NCI-H2196 treated with DMSO at 0.1 percent for 48 hours (cell line): ENCODE data around the gene DPYSL5.

Experiments
- DNase-seq: peaks from one replicate; lab custom pipeline; 2025; ENCODE audit not compliant: unreplicated experiment; lab: John Stamatoyannopoulos, UW

DPYSL5 gene

GRCh38 chr2:26843041-26843440, 4.9 kb upstream of the DPYSL5 start:
- DNase-seq: no peak

GRCh38 chr2:26845021-26845420, 2.9 kb upstream of the DPYSL5 start:
- DNase-seq: no peak

DNA sequence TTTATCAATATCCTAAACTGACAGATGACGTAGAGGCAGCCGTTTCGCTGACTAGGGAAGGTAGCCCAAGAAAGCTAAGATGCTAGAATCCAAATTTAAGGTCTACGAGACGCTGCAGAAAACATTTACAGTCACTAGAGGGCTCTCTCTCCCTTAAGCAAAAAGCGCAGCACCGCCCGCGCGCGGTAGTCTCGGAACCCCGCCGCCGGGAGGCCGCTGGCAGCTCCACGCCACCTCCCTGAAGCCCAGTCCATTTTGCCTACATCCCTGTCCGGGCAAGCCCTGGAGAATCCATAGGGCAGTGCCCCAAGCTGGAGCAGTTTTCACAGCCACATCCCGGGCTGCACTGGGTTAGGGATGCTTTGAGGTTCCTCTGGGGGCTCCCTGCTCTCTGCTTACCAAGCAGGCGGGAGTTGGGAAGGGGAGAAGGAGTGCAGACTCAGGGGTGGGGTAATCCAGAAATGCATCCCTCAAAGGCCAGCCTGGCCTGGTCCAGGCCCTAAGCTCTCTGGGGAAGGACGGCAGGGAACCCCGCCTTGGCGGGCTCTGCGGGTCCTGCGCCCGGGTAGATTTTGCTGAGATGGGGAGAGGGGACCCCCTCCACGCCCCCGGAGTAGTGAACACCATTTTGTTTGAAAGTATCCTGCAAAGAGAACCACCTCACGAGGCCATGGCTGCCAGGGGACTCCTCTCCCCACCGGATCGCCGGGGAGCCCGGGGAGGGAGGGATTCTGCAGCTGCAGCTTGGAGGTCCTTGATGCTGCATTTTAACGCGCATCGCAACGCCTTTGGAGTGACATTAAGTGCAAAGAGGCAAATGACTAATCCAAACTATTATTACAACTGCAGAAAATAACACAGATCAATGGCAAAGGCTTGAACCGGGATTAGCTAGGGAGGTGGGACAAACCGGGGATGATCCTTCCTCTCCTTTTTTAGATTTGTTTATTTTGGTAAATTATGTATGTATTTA, 1.3 kb upstream of the DPYSL5 start:
- DNase-seq: peak; percentile 64

- no peak for DNase-seq
Measured at GRCh38 chr2:26847307-26847654, 651 bp upstream of the DPYSL5 start.

DNA sequence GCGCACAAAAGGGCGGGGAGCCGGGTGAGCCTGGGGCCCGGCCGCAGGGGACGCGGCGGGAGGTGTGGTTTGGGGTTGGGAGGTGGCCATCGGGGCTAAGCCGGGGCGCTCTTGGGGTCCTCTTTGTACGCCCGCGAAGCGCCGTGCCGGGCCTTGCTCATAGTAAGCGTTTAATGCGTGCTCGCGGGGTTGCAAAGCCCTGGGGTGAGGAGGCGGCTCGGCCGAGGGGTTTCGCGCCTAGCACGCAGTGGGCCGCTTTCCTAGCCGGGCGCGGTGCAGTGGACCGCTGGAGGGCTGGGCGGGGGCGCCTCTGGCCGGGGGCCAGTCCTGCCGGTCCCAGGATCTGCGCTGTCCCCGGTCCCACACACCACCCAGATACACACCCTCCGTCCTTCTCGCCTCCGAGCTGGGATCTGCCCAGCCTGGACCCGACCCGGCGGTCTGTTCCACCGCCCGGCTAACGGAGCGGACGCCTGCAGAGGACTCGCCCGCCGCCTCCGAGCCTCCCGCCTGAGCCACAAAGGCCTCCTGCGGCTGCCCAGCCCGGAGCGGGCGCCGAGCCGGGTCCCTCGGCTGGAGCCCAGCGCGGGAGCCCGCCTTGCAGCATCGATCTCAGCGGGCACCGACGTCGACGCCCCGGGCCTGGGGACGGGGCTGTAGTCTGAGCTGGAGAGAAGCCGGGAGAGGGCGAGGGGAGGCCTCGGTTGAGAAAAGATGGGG, 564 bp downstream of the DPYSL5 start:
- DNase-seq: no peak

DNA sequence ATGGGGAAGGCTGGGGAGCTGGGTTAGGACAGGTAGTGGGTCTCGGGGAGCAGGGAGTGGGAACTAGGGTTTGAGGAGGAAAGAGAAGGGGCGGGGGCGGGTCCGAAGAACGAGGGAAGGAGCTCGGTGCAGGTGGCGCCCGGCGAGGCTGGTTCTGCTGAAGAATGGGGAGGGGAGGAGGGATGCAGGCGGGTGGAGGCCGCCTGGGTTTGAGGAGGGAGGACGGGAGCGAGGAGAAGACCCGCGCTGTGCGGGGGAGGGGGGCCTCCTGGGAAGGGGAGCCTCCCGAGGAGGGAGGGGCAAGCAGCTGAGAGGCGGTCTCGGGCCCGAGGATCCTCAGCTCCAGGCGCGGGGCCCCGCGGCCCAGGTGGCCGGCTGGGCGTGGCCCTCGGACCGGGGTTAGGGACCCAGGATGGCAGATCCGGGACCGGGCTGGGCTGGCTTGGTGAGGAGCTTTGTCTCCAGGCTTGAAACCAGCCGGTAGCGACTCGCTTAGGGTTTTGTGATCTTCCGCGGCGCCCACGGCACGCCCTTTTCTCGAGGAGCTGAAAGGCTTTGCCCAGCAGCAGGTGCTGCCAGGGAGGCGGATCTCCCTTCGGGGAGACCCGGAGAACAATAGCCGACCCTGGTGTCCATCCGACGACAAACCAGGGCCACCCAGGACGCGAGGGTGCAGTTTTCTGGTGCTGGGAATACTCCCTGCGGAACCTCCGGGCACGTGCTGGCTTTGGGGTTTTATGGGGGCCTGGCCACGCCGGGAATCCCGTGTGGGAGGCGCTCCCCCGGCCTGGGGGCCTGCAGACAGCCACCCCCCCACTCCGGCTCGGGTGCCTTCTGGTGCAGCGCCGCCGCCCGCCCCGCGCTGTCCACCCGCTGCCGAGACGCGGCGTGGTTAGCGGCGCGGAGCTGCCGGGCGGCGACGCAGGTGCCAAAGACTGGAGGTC, 1.4 kb downstream of the DPYSL5 start:
- no peak for DNase-seq

DNA sequence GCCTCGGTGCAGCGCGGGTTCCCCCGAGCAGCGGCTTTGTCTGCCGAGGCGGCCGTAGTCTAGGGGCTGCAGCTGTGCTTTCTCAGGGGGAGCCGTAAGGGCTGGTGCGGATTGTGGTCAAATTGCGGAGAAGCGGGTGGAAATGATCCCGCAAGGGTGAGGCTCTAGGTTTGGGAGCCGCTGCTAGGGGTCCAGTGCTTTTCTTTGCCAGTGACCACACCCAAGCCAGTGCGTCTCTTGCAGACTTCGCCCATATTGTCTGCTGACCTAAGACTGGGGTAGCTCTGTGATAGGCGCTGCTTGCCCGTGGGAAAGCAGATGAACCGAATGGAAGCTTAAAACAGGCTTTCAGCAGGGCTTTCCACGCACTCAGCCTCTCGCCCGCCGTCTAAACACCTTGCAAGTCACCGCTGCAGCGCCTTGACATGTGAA, 2.1 kb downstream of the DPYSL5 start:
- DNase-seq: no peak

GRCh38 chr2:26850505-26850904, 2.6 kb downstream of the DPYSL5 start:
- no peak for DNase-seq

DNA sequence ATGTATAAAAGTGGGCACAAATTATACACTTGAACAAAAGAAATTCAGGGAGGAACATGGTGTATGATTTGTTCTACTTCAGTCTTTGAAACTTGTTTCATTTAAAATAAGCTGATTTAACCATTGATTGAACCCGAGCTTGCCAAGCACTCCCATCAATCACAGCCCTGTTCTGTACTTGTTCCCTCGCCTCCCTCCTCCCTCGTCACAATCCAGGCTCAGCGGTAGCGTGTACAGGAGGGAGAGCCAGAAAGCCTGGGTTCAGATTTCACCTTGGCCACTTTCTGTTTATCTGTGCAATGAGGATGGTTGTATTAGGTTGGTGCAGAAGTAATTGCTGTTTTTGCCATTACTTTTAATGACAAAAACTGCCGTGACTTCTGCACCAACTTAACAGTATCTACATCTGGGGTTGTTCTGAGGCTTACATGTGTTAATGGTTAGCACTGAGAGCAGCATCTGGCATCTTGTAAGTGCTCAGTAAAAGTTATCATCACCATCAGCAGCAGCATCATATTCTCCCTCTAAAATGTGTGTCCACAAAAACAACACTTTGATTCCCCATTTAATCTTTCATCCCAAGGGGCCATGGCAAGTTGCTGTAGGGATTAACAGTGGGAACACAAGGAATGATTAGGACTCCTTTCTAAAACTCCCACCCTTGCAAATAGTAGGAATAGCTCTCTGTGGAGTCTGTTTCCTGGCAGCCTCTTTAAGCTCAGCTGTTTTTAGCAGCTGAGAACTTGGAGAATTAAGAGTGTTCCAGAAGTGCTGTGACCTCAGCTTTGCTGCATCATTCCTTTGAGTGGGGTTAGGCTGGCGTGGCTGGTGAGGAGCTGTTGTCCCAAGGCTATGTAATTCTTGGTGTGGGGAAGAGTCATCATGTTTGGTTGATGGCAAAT, 4.7 kb downstream of the DPYSL5 start:
- no peak for DNase-seq

GRCh38 chr2:26853751-26854150, 5.8 kb downstream of the DPYSL5 start:
- DNase-seq: no peak

GRCh38 chr2:26854283-26854827, 6.4 kb downstream of the DPYSL5 start:
- no peak for DNase-seq

DNA sequence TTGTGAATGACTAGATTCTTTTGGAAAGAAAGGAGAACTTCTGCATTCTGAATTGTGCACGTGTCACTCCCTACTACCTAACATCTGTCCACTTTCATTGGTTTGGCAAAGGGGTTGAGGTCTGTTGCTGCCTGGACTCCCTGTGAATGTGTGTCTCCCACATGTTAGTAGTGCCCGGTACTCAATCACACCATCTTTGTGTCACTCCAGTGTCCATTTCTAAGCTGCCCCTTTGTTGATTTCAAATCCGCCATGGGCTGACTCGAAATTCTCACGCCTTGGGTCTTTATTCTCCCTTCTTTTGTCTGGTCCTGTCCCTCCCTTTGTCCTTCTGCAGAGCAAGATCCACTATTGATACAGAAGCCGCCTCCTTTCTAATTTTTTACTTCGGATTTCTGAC, 7.5 kb downstream of the DPYSL5 start:
- DNase-seq: no peak

- no peak for DNase-seq
Measured at GRCh38 chr2:26859622-26860021, 11.7 kb downstream of the DPYSL5 start.

- no peak for DNase-seq
Measured at GRCh38 chr2:26860211-26860850, 12.4 kb downstream of the DPYSL5 start.

- DNase-seq: no peak
Measured at GRCh38 chr2:26861610-26862224, 13.8 kb downstream of the DPYSL5 start.

GRCh38 chr2:26864226-26864625, 16.3 kb downstream of the DPYSL5 start:
- DNase-seq: no peak

DNA sequence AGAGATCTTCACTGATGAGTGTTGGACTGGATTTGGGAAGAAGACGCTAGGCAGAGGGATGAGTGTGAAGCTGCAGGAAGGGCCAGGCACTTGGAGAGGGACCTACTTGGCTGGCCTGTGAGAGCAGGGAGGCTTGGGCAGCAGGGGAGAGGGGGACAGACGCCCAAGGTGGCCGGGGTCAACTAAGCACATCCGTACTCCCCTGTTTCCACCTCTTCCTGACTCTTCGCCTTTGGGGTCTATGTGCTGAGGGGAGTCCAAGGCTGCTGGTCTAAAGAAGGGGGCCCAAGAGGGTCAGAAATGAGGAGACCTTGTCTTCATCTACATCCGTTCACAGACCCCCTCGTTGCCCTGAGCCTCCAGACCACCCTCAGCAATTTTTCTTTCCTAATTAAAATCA, 16.7 kb downstream of the DPYSL5 start:
- no peak for DNase-seq

GRCh38 chr2:26870585-26871095, 22.7 kb downstream of the DPYSL5 start:
- no peak for DNase-seq
